Stimulated activated CD4-positive, alpha-beta T cell treated with anti-CD3 and anti-CD28 coated beads, Interleukin-1b, Interleukin-23, amount 100 ng/mL, for 48 hours (primary cell): ENCODE data around the gene NCKAP1.
"Not testable (repeated sequence)": the region's sequence is repeated elsewhere in the genome, so short reads cannot be mapped to it uniquely, and the experiment has no call there.

Source experiments
- DNase-seq: peaks from one replicate; pipeline ENCODE4 v3.0.0-alpha.2; 2020

NCKAP1 gene

DNA sequence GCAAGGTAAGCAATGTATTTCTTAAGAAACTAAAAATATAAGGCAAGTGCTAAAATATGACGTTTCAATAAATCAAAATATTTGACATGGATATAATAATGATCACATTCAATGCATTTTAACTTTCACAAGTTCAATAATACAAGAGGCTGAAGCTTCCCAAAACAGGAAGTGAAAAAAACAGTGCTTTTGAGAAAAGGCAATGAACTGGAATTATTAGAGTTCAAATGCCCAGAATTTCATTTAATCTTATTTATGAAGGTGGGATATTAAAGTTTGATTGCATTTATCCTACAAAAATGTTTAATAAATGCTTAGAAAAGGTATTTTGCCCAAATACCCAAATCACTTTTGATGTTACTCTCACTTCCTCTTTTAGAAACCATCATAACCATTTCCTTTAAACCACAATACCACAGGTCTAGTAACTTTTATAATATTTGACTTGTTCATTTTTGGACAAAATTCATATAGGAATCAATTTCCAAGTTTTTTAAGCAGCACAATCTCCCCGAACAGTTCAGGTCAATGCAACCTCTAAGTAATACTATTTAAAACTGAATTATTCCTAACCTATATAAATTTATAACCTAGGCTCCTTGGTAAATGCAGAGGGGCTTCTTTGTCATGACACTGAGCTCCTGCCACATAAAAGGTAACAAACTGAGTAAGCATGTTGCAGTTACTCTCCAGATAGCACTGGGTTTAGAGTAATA, 2.1 kb downstream of the NCKAP1 start:
- no peak for DNase-seq

DNA sequence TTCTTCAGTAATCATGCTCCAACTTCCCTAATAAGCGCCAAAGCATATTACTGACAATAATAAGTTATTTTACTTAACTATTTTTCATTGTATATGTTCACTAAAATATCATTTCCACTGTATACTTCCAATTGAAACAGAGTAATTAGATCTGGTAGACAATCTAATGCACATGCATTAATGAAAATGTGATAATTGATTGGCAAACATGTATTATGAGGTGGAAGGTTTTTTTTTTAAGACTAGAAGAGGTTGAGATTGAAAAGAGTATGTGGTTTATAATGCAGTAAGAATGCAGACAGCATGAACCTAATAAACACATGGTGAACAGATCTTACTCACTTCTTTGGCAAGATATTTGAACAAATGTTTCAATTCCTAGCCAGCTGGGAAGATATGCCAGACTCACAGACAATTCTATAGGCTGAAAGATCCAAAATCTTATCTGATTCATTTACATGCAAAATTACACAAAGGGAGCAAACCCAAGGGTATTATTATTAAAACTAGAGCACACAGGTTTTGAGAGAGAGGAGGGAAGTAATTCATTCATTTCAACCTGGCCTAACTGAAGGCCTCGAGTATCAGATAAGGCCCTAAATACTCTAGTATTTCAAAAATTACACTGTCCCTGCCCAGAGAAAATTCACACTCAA, 2.8 kb downstream of the NCKAP1 start:
- no peak for DNase-seq

GRCh38 chr2:183034806-183035205, 3.5 kb downstream of the NCKAP1 start:
- DNase-seq: no peak

GRCh38 chr2:183033951-183034350, 4.3 kb downstream of the NCKAP1 start:
- no peak for DNase-seq

GRCh38 chr2:183031911-183032794, 6.1 kb downstream of the NCKAP1 start:
- DNase-seq: no peak

- DNase-seq: no peak
Measured at GRCh38 chr2:183029219-183029618, 9.0 kb downstream of the NCKAP1 start.

DNA sequence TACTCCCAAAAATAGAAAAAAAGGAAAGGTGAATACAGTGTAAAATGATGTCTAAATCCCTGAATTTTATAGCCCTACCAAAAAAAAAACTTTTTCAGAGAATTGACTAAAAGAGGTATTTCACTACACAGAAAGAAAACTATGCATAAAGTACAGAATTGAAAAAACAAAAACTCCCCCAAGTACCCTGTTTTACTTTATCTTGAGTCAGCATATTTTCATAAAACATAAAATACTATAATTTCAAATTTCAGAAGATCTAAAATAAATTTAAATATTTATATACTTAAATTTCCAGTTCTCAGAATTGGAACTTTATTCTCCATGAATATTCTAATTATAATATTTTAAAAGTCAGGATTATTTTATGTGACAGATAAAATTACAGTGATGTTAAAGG, 10.1 kb downstream of the NCKAP1 start:
- DNase-seq: no peak

DNA sequence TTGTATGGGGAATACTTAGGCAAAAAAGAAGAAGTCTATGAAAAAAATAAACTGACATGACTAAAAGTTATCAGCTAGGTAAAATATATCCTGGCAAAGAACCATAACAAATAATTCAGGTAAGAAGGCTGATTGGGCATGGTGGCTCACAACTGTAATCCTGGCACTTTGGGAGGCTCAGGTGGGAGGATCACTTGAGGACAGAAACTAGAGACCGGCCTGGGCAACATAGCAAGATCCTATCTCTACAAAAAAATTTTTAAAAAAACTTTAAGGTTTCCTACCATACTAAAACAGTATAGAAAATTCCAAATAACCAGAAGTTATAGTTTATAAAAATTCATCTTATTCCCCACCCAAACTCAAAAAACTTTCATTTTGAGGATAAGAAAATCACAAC, 10.8 kb downstream of the NCKAP1 start:
- DNase-seq: no peak

- DNase-seq: no peak
Measured at GRCh38 chr2:183026424-183026823, 11.8 kb downstream of the NCKAP1 start.

GRCh38 chr2:183025993-183026392, 12.3 kb downstream of the NCKAP1 start:
- no peak for DNase-seq

DNA sequence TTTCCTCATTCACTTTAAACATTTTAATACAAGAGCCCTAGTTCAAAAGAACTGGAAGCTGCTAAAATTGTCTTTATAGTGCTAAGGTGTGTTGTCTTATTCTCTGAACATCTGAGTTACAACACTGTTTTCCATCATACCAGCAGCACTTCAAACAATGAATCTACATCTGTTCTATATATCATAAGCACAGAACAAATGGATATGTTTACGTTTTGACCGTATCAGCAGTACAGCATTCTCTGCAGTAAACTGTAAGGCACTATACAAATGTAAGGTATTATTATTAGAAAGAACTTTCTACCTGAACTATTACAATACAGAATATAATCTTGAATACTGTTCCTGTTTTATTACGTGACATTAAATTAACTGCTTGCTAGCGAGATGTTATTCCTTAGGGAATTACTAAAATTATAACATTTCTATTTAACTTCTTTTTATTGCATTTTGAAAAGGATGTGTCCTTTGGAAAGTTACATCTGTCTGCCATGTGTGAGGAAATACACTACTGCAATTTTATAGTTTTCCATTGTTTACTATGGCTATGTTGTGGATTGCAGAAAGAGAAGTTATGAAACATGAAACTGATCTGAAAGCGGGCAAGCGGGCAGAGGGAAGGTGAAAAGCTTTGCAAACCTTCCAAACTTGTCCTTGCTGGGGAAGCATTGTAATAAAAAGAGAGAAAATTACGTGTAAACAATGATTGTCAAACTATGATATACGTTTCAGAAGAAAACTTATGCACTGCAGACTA, 13.7 kb downstream of the NCKAP1 start:
- DNase-seq: no peak

GRCh38 chr2:183022711-183023110, 15.5 kb downstream of the NCKAP1 start:
- DNase-seq: no peak

GRCh38 chr2:183021613-183022012, 16.6 kb downstream of the NCKAP1 start:
- DNase-seq: no peak

- DNase-seq: no peak
Measured at GRCh38 chr2:183019718-183020442, 18.4 kb downstream of the NCKAP1 start.

DNA sequence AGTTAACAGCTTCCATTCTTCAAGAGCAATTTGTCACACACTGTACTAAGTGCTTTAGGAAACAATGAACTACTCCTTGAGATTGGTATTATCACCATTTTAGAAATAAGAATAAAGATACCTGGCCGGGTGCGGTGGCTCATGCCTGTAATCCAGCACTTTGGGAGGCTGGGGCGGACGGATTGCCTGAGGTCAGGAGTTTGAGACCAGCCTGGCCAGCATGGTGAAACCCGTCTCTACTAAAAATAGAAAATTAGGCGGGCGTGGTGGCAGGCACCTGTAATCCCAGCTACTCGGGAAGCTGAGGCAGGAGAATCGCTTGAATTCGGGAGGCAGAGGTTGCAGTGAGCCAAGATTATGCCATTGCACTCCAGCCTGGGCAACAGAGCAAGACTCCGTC, 20.4 kb downstream of the NCKAP1 start:
- not testable (repeated sequence) for DNase-seq

DNA sequence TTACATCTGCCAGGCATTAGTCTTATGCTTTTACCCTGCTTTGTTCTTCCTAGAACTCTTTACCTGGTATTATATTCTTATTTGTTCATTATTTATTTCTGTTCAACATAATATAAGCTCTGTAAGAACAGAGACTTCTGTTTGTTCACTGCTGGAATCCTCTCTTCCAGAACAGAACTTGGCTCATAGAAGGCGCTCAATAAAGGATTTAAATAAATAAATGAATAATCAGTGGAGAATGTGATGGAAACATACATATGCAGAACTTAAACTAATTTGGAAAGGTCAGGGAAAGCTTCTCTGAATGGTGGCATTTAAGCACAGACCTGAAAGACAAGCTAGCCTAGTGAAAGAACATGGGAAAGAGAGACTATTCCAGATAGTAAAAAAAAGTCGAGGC, 24.3 kb downstream of the NCKAP1 start:
- no peak for DNase-seq

GRCh38 chr2:183011743-183012142, 26.5 kb downstream of the NCKAP1 start:
- DNase-seq: no peak

GRCh38 chr2:183010112-183010511, 28.1 kb downstream of the NCKAP1 start:
- no peak for DNase-seq

- DNase-seq: no peak
Measured at GRCh38 chr2:183009249-183009899, 28.9 kb downstream of the NCKAP1 start.

- no peak for DNase-seq
Measured at GRCh38 chr2:183001948-183002347, 36.3 kb downstream of the NCKAP1 start.

DNA sequence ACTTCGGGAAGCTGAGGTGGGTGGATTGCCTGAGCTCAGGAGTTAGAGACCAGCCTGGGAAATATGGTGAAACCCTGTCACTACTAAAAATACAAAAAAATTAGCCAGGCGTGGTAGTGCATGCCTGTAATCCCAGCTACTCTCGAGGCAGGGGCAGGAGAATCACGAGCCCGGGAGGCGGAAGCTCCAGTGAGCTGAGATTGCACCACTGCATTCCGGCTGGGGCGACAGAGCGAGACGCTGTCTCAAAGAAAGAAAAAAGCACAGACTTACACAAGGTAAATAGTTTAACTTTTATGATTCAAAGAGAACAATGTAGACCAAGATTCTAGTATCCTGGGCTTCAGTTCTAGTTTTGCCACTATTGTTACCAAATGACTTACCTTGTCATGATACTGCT, 37.4 kb downstream of the NCKAP1 start:
- DNase-seq: no peak
